ENCODE results near the gene MAGEA9B.
"Not testable (repeated sequence)": the region's sequence is repeated elsewhere in the genome, so short reads cannot be mapped to it uniquely, and the experiment has no call there.

Gene MAGEA9B

DNA sequence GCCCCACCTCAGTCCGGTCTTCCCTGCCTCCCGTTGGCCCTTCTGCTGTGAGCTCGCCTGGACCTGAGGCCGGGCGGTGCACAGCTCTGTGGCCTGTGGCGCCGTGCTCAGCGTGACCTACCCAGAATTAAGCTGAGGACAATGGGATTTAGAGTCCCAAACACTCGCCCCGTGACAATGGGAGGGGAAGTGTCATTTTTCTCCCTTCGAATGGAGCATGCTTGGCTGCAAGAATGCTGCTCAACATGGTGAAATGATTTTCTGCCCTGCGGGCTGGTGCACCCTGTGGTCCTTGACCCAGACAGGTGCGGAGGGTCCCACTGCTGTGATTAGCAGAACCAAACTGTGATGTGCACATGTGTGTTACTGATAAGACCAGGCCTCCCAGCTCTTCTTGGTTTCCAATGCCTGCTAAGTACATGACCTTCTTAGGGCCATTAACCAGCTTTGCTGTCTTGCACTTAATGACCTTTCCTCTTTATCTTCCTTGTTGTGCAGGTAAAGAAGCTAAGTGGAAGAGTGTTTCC lies 45.7 kb downstream of the MAGEA9B start:
- ChIA-PET CTCF (no interaction called here), POLR2A (no interaction called here)
- peak overlapping the region; percentile 75 for H3K4me3 ChIP-seq (ENCODE audit: low read depth, low read length)
- TF ChIP-seq, protein P1, sequence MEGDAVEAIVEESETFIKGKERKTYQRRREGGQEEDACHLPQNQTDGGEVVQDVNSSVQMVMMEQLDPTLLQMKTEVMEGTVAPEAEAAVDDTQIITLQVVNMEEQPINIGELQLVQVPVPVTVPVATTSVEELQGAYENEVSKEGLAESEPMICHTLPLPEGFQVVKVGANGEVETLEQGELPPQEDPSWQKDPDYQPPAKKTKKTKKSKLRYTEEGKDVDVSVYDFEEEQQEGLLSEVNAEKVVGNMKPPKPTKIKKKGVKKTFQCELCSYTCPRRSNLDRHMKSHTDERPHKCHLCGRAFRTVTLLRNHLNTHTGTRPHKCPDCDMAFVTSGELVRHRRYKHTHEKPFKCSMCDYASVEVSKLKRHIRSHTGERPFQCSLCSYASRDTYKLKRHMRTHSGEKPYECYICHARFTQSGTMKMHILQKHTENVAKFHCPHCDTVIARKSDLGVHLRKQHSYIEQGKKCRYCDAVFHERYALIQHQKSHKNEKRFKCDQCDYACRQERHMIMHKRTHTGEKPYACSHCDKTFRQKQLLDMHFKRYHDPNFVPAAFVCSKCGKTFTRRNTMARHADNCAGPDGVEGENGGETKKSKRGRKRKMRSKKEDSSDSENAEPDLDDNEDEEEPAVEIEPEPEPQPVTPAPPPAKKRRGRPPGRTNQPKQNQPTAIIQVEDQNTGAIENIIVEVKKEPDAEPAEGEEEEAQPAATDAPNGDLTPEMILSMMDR (IDR thresholded peaks at IDR 0.05; ENCODE audit: insufficient read depth, low read length, missing control alignments), result no peak
- no peak for DNase-seq (ENCODE audit: low read depth, low spot score)

DNA sequence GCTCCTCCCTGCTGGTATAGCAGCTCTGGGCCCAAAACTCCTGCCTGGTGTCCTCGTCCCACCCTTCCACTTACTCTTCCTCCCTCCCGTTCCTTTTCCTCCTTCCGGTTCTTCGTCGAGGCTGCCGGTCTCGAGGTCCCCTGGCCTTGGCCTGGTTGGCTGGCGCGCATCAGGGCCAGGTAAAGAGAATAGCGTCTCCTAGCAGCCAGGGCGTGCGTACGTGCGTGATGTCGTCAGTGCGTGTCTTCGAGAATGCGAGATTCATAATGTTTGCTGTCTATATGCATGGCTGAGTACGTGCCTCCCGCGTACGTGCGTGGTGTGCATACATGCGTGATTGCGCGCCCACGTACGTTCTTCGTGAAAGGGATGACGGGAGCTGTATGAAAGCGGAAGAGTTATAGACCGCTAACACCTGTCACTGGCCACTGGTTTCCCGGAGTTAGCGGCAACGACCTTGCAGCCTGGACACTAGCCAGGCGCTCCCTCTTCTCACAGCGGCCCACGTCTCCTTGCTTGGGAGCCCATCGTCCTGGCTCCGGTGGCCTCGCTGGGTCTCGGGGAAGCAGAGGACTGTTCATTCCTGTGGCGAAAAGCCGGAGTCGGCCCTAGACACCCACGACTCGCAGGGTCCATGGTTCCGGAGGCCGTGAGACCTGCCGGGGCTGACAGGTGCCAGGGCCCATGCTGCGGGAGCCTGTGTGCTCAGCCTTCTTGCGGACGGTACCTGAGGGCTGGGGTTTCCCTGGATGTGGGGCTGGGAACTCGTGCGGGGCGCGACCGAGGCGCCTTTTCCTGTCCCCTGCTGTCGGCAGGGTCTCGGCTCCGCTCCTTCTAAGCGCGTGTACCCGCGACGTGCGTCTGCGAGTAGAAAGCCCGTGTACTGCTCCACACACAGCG lies 46.4 kb downstream of the MAGEA9B start, which contains the start of gene EOLA1:
Gene EOLA1, plus strand, starts transcription at position 392 of the 900 bp plus-strand sequence. CDS start 4,619 bp downstream, outside the sequence.
- H3K4me3 ChIP-seq (ENCODE audit: low read depth, low read length), result peak within 1 kb of the TSS; percentile 75
- DNase-seq (ENCODE audit: low read depth, low spot score), result peak; percentile 91
- ChIA-PET CTCF (interaction anchor here (0.9 to 1.0 kb wide), 2 partner anchors 11 to 398 kb away, joined by 3 read pairs; partner anchors contain the start of gene EOLA2), POLR2A (interaction anchor here (0.6 to 1.0 kb wide), 2 partner anchors 19 to 46 kb away, joined by 3 read pairs; no protein-coding TSS in a partner anchor)
- TF ChIP-seq, protein P1 (IDR thresholded peaks at IDR 0.05; ENCODE audit: insufficient read depth, low read length, missing control alignments), result no peak

DNA sequence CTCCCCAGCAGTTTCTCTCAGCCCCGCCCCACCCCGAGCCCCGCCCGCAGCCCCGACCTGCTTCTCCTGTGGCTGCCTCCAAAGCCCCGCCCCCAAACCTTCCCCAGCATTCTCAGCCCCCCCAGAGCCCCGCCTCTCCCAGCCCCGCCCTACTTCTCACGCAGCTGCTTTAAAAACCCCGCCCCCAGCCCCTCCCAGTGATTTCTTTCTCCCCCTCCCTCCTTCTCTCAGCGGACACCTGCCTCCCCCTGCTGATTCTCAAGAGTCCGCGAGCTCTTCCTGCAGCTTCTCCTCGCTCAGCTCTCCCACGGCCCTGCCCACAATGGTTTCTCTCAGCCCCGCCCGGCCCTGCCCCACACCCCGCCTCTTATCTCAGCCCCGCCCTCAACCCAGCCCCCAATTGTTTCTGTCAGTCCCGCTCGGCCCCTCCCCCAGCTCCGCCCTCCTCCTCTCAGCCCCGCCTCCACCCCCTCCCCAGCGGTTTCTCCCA lies 47.1 kb downstream of the MAGEA9B start:
- DNase-seq (ENCODE audit: low read depth, low spot score), result peak; percentile 26
- ChIA-PET POLR2A (interaction anchor here (0.6 to 1.1 kb wide), 3 partner anchors 19 to 400 kb away, joined by 3 read pairs; no protein-coding TSS in a partner anchor), CTCF (interaction anchor here (0.9 to 1.0 kb wide), 4 partner anchors 10 to 398 kb away, joined by 3 read pairs; partner anchors contain the start of gene EOLA2)
- peak overlapping the region; percentile 75 for H3K4me3 ChIP-seq (ENCODE audit: low read depth, low read length)
- TF ChIP-seq, protein P1 (IDR thresholded peaks at IDR 0.05; ENCODE audit: insufficient read depth, low read length, missing control alignments), result no peak

DNA sequence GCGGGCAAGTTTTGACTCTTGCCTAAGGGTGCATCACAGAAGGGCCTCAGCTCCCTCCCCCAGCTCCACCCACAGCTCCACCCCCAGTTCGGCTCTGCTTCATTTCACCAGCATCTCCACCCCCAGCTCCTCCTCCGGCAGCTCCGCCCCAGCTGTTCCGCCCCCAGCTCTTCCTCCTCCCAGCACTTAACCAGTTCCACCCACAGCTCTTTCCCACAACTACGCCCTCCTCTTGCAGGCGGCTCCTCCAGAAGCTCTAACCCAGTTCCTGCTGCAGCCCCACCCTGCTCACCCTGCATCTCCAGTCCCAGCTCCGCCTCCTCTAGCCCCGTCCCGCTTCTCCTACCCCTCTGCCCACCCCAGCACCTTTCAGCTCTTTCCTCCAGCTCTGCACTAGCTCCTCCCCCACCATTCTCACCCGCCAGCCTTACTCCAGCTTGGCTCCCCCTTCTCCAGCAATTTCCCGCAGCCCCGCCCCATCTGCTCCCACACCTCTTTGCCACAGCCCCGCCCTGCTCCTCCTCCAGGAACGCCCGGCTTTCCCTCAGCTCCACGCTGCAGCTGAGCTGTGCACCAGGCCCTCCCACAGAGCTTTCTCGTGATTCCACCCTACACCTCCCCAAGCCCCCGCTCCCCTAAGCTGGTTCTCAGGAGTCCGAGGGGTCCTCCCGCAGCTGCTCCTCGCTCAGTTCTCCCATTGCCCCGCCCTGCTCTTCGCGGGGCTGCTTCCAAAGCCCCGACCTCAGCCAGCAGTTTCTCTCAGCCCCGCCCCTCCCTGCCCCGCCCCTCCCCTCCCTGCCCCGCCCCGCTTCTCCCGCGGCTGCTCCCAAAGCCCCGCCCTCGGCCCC lies 47.8 kb downstream of the MAGEA9B start:
- TF ChIP-seq, protein P1 (IDR thresholded peaks at IDR 0.05; ENCODE audit: insufficient read depth, low read length, missing control alignments), result no peak
- CTCF ChIA-PET, result interaction anchor here (0.9 to 1.0 kb wide), 3 partner anchors 11 to 399 kb away, joined by 3 read pairs; partner anchors contain the start of gene EOLA2
- DNase-seq (ENCODE audit: low read depth, low spot score), result peak; percentile 47
- H3K4me3 ChIP-seq (ENCODE audit: low read depth, low read length), result peak overlapping the region; percentile 64
- POLR2A ChIA-PET, result interaction anchor here (1.1 to 1.5 kb wide), 2 partner anchors 34 to 401 kb away, joined by 3 to 5 read pairs; partner anchors contain the start of gene IDS

DNA sequence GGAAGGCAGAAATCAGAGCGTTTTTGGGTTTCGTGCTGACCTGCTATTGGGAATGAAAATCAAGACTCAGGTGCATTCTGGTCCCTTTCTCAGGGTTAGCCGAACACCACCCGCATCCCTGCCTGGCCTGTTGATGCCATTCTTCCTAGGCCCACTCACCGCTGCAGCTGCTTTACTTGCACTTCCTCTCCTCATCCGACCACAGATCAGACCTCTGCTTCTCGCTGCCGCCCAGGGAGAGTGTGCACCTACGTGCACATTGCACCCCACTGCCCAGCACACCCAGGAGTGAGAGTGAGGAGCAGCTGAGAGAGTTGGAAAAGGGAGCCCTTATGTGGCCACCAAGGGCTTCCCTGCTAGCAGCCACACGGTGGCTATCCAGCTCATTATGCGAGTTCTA lies 49.8 kb downstream of the MAGEA9B start:
- POLR2A ChIA-PET; CTCF ChIA-PET; DNase-seq (ENCODE audit: low read depth, low spot score); H3K4me3 ChIP-seq (ENCODE audit: low read depth, low read length): not testable (repeated sequence)

DNA sequence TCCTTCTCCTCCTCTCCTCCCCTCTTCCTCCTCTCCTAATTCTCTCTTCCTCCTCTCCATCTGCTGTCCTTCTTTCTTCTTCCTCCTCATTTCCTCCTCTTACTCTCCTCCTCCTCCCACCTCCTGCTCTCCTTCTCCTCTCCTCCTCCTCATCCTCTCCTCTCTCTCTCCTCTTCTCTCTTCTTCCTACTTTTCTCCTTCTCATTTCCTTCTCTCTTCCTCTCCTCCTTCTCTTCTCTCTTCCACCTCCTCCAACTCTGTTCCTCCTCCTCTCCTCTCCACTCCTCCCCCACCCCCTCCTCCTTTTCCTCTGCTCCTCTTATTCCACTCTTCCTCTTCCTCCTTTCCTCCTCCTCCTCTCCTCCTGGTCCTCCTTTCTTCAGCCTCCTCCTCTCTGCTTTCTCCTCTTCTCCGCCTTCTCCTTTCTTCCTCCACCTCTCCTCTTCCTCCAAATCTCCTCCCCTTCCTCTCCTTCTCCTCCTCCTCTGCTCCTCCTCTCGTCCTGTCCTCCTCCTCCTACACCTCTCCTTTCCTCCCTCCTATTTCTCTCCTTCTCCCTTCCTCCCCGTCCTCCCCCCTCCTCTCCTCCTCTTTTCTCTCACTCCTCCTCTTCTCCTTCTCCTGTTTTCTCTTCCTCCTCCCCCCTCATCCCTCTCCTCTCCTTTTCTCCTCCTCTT lies 52.2 kb downstream of the MAGEA9B start:
- DNase-seq (ENCODE audit: low read depth, low spot score); H3K4me3 ChIP-seq (ENCODE audit: low read depth, low read length); POLR2A ChIA-PET; CTCF ChIA-PET: not testable (repeated sequence)

DNA sequence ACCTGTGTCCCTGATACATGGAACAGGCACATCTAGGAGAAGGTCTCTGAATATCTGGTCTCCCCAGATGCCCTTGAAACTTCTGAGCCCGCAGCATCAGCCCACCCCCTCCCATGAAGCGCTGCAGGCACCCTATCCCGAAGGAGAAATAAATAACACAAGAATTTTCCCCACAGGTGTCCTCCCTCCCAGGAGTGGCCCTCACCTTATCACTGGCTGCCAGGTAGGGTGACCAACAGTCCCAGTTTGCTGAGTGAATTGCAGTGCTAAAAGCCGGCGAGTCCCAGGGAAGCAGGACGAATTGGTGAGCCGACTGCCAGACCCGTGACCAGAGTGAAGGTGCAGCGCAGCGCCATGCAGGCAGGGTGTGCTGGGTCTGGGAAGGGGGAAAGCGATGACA lies 53.3 kb downstream of the MAGEA9B start:
- H3K4me3 ChIP-seq (ENCODE audit: low read depth, low read length); DNase-seq (ENCODE audit: low read depth, low spot score); POLR2A ChIA-PET; CTCF ChIA-PET: not testable (repeated sequence)

DNA sequence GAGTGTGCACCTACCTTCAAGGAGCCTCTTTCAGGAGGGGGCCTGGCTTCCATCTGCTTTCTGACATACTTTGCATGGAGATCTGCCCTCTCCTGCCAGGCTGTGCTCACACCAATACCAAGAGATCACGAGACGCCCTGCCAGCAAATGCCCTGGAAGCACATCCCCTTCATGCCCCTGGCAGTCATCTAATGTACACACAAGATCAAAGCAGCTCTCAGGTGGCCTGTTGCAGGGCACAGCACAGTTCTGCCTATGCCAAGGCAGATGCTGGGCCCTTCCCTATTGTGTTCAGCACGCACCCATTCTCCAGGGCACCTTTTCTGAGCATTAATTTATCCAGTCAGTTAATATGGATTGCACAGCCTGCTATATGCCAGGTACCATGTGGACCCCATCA lies 54.4 kb downstream of the MAGEA9B start:
- POLR2A ChIA-PET; DNase-seq (ENCODE audit: low read depth, low spot score): not testable (repeated sequence)

More for the DNA sequence above, 54.4 kb downstream of the MAGEA9B start:
- CTCF ChIA-PET; H3K4me3 ChIP-seq (ENCODE audit: low read depth, low read length): not testable (repeated sequence)

Data from AG04449 (cell line).